NCI-H510A treated with DMSO at 0.1 percent for 48 hours (cell line): ENCODE measurements around the gene PRRC2A.

Experiments
- DNase-seq: peaks from one replicate; lab custom pipeline; 2025; lab: John Stamatoyannopoulos, UW

Gene PRRC2A

GRCh38 chr6:31620586-31621319 is at the start of gene PRRC2A:
PRRC2A (plus strand) TSS chr6:31620715; CDS start chr6:31622790, 2,075 bp downstream.
- peak; percentile 87 for DNase-seq

GRCh38 chr6:31572041-31572911 is 48.2 kb upstream of the PRRC2A start, which contains the start of gene LTA:
LTA (plus strand) TSS chr6:31572289; CDS start chr6:31572743, 454 bp downstream.
- no peak for DNase-seq

DNA sequence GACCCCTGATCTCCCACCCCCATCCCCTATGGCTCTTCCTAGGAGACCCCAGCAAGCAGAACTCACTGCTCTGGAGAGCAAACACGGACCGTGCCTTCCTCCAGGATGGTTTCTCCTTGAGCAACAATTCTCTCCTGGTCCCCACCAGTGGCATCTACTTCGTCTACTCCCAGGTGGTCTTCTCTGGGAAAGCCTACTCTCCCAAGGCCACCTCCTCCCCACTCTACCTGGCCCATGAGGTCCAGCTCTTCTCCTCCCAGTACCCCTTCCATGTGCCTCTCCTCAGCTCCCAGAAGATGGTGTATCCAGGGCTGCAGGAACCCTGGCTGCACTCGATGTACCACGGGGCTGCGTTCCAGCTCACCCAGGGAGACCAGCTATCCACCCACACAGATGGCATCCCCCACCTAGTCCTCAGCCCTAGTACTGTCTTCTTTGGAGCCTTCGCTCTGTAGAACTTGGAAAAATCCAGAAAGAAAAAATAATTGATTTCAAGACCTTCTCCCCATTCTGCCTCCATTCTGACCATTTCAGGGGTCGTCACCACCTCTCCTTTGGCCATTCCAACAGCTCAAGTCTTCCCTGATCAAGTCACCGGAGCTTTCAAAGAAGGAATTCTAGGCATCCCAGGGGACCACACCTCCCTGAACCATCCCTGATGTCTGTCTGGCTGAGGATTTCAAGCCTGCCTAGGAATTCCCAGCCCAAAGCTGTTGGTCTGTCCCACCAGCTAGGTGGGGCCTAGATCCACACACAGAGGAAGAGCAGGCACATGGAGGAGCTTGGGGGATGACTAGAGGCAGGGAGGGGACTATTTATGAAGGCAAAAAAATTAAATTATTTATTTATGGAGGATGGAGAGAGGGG is 47.0 kb upstream of the PRRC2A start:
- no peak for DNase-seq

GRCh38 chr6:31574106-31575061 is 46.1 kb upstream of the PRRC2A start:
- DNase-seq, result no peak

- no peak for DNase-seq
These were observed 45.1 kb upstream of the PRRC2A start, which contains the start of gene TNF for GRCh38 chr6:31575335-31575901. TNF (plus strand) TSS chr6:31575565; CDS start chr6:31575742, 177 bp downstream.

DNA sequence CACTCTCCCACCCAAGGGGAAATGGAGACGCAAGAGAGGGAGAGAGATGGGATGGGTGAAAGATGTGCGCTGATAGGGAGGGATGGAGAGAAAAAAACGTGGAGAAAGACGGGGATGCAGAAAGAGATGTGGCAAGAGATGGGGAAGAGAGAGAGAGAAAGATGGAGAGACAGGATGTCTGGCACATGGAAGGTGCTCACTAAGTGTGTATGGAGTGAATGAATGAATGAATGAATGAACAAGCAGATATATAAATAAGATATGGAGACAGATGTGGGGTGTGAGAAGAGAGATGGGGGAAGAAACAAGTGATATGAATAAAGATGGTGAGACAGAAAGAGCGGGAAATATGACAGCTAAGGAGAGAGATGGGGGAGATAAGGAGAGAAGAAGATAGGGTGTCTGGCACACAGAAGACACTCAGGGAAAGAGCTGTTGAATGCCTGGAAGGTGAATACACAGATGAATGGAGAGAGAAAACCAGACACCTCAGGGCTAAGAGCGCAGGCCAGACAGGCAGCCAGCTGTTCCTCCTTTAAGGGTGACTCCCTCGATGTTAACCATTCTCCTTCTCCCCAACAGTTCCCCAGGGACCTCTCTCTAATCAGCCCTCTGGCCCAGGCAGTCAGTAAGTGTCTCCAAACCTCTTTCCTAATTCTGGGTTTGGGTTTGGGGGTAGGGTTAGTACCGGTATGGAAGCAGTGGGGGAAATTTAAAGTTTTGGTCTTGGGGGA is 44.4 kb upstream of the PRRC2A start:
- no peak for DNase-seq

GRCh38 chr6:31576897-31577578 is 43.5 kb upstream of the PRRC2A start:
- DNase-seq, result no peak

DNA sequence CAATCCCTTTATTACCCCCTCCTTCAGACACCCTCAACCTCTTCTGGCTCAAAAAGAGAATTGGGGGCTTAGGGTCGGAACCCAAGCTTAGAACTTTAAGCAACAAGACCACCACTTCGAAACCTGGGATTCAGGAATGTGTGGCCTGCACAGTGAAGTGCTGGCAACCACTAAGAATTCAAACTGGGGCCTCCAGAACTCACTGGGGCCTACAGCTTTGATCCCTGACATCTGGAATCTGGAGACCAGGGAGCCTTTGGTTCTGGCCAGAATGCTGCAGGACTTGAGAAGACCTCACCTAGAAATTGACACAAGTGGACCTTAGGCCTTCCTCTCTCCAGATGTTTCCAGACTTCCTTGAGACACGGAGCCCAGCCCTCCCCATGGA is 42.9 kb upstream of the PRRC2A start:
- no peak for DNase-seq

DNA sequence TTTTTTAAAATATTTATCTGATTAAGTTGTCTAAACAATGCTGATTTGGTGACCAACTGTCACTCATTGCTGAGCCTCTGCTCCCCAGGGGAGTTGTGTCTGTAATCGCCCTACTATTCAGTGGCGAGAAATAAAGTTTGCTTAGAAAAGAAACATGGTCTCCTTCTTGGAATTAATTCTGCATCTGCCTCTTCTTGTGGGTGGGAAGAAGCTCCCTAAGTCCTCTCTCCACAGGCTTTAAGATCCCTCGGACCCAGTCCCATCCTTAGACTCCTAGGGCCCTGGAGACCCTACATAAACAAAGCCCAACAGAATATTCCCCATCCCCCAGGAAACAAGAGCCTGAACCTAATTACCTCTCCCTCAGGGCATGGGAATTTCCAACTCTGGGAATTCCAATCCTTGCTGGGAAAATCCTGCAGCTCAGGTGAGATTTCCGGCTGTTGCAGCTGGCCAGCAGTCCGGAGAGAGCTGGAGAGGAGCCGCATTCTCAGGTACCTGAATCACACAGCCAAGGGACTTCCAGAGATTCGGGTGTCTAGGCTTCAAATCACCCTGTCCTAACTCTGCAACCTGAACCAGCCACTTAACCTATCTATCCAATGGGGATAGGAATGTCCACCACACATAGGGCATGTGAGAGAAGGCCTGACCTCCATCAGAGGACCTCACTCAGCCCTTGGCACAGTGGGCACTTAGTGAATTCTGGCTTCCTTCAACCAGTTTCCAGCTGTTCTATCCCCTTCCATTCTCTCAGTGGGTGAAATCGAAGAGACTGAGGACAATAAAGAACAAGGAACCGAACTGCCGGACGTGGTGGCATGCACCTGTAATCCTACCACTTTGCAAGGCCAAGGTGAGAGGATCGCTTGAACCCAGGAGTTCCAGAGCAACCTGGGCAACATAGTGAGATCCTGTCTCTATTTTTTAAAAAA is 42.1 kb upstream of the PRRC2A start:
- no peak for DNase-seq

- no peak for DNase-seq
These were observed 41.4 kb upstream of the PRRC2A start for GRCh38 chr6:31579119-31579505.

- DNase-seq, result no peak
These were observed 40.7 kb upstream of the PRRC2A start for GRCh38 chr6:31579546-31580437.

DNA sequence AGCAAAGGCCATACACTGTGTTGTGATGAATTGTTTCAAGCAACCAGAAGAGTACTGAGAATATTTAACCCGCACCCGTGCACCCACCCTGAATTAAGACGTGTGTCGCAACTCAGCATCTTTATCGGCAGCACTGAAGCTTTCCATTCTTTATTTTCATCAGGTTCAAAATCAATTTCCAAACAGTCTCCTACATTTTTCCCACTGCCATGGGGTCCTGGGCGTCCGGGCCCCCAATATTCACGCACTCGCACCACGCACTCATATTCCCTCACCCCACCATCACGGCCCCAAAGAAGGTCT is 40.1 kb upstream of the PRRC2A start:
- DNase-seq, result no peak

DNA sequence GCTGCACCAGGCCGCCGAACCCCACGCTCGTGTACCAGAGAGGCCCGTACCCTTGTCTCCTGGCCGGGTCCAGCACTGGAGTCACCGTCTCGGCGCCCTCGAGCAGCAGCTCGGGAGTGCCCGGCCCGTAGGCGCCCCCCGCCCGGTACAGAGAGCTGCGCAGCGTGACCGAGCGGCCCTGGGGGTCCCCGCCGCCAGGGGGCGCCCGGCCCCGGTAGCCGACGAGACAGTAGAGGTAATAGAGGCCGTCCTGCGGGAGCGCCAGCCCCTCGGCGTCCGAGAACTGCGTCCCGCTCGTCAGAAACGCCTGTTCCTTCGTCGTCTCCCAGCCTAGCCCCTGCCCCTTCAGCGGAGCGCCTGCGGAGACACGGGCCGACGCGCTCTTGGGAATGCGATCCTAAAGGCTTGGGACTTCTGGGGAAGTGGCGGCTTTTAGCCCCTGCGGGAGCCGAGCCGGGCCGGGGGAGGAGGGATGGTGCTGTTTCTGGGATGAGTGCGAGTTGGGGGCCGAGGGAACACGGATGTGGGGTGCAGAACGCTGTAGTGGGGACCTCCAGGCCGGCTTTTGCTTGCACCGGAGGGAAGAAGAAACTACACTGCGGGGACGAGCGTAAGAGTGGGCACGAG is 39.6 kb upstream of the PRRC2A start:
- DNase-seq, result peak; percentile 54

GRCh38 chr6:31581434-31582229 is 38.9 kb upstream of the PRRC2A start:
- no peak for DNase-seq

GRCh38 chr6:31582230-31582643 is 38.3 kb upstream of the PRRC2A start, which contains the start of gene LTB:
LTB (minus strand) TSS chr6:31582424; CDS start chr6:31582417, 7 bp downstream.
- no peak for DNase-seq

DNA sequence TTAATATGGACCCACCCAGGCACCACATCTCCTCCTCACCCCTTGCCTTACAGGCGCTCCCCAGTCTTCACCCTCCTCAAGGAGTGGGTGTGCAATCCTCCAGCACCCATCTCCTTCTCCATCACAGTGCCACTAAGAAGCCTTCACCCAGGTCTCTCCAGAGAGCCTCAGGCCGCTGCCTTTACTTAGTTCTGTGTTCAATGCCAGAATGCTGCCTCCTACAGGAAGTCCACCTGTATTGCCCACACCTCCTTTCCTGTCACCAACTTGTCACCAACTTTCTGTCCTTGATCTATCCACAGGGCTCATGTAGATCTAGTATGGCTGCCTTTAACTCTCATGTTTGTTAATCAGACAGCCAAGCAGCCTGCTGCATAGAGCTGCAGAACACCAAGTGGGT is 35.0 kb upstream of the PRRC2A start:
- DNase-seq, result no peak
